Occipital lobe (tissue), 3 donors: ENCODE results near the gene EED. TPM values are rescaled to one million over a fixed set of nuclear protein-coding genes. Genes with fewer than 3 reads are reported as not detected.
"Not testable (repeated sequence)": the region's sequence is repeated elsewhere in the genome, so short reads cannot be mapped to it uniquely, and the experiment has no call there.

ENCODE experiments used
- DNase-seq: peaks from one replicate; lab custom pipeline; 2025; lab: John Stamatoyannopoulos, UW
- small RNA-seq: library from RNA; depleted of rRNA; stranded (forward); fragments of <200 nt; gene quantifications from one replicate; pipeline ENCODE3, GENCODE V24; 2014
- total RNA-seq: library from RNA; depleted of rRNA; stranded (reverse); fragments of >200 nt; gene quantifications from one replicate; pipeline ENCODE4 v1.2.3, GENCODE V29; 2014

Gene EED
- total RNA-seq, 1 donor from 2014 or later = 23.1 TPM

GRCh38 chr11:86291466-86292262 is 47.1 kb downstream of the EED start:
- no peak for DNase-seq

- no peak for DNase-seq
These were observed 48.5 kb downstream of the EED start for GRCh38 chr11:86292912-86293616.

- DNase-seq = no peak
These were observed 49.5 kb downstream of the EED start for GRCh38 chr11:86294026-86294425.

- DNase-seq = no peak
These were observed 57.2 kb downstream of the EED start for GRCh38 chr11:86301742-86302091.

GRCh38 chr11:86302092-86302793 is 57.7 kb downstream of the EED start, which contains the start of gene HIKESHI:
Gene HIKESHI, plus strand, starts transcription at chr11:86302240. Its CDS starts 209 bp downstream, at chr11:86302449.
- DNase-seq = peak; percentile 99

GRCh38 chr11:86303257-86303656 is 58.7 kb downstream of the EED start:
- no peak for DNase-seq

GRCh38 chr11:86308710-86309109 is 64.2 kb downstream of the EED start:
- not testable (repeated sequence) for DNase-seq

- DNase-seq = no peak
These were observed 69.2 kb downstream of the EED start for GRCh38 chr11:86313793-86314192.

- DNase-seq = no peak
These were observed 70.1 kb downstream of the EED start for GRCh38 chr11:86314636-86315035.

Small RNA genes lying within 50 kb of the gene (small RNA-seq; reads per million reads assigned to genes)
- not detected for gene RF00017
- gene RN7SL225P = not detected

Other genes with a start within 250 kb of the EED start
- 1,141 TPM for gene PICALM, start 175.7 kb upstream of the EED start, total RNA-seq
- 57.9 TPM for gene HIKESHI, start 57.5 kb downstream of the EED start, total RNA-seq
- 3.0 TPM for gene CCDC81, start 130.1 kb downstream of the EED start, total RNA-seq